Nephron (organoid): Measurements from ENCODE around the gene KCNQ1.

Experiments used
- H3K27ac Mint-ChIP-seq, 3 experiments: 2 replicates each; pipeline ENCODE4 v1.8.0; 2020; ENCODE audit warnings: mixed read lengths in 3 of 3, mild to moderate bottlenecking in 2 of 3, moderate library complexity in 1 of 3
- H3K27me3 Mint-ChIP-seq: 2 replicates; pipeline ENCODE4 v1.8.0; 2021; ENCODE audit warnings: low read depth, mild to moderate bottlenecking, moderate library complexity, mixed read lengths
- H3K36me3 Mint-ChIP-seq: 2 replicates; pipeline ENCODE4 v1.8.0; 2020; ENCODE audit warnings: low read depth, mixed read lengths
- H3K4me1 Mint-ChIP-seq: 2 replicates; pipeline ENCODE4 v1.8.0; 2020; ENCODE audit warnings: mixed read lengths
- H3K4me3 Mint-ChIP-seq, 3 experiments: 2 replicates each; pipeline ENCODE4 v1.8.0; 2020; ENCODE audit warnings: mild to moderate bottlenecking in 3 of 3, mixed read lengths in 3 of 3, moderate library complexity in 2 of 3
- H3K9me3 Mint-ChIP-seq: 2 replicates; pipeline ENCODE4 v1.8.0; 2020; ENCODE audit warnings: mixed read lengths
- CTCF ChIP-seq, 3 experiments: fragments of 200-600 bp; sonication (generic); IDR thresholded peaks; one replicate each; pipeline ENCODE4 v1.5.0; 2021; ENCODE audit warnings: antibody characterized with exemption in 3 of 3; ENCODE audit not compliant: unreplicated experiment in 3 of 3

The KCNQ1 gene

DNA sequence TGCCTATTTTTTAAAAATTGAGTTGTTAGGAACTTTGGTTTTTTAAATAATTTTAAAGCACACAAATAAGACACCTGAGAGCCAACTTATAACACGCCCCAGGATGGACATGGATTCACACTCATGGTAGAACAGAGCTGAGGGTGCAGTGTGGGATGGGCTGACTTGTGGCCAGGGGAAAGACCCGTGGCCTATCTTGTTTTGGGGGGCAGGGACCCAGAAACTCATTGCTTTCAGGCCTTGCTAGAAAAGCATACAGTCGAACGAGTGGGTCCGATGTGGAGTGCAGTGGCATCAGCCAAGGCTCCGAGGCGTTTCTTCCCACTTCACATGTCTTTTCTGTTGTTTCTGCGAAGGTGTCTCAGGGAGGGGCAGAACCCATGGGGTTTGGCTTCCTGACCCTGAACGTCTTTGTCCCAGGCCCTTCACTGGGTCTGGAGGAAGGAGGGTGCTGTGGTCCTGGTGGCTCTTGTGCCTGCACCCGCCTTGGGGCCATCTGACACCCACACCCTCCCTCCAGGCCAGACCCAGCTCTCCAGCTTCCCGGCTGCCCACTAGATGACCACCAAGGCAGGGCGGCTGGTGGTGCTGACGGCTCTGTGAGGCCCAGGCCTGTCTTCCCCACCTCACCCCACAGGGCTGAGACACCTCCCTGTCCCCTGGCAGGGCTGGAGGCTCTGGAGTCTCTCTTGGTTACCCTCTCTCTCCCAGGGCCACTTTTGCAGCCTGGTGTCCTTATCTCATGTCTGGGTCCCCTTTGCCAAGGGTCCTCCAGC lies 120.8 kb downstream of the KCNQ1 start:
- no peak overlapping the region for H3K4me3 Mint-ChIP-seq
- no peaks in the 10 kb centered on the region for H3K9me3 Mint-ChIP-seq
- H3K27me3 Mint-ChIP-seq, result no peaks in the 10 kb centered on the region
- TF ChIP-seq CTCF (IDR thresholded peaks at IDR 0.05; ENCODE audit: unreplicated experiment in 3 of 3), result no peak
- peaks cover 19% of the 10 kb centered on the region for H3K4me1 Mint-ChIP-seq
- no peaks in the 10 kb centered on the region for H3K36me3 Mint-ChIP-seq
- no peak overlapping the region for H3K27ac Mint-ChIP-seq

- Mint-ChIP-seq H3K4me1 (peaks cover 19% of the 10 kb centered on the region), H3K27ac (peak overlapping the region in 1 of 3 experiments; percentile 70), H3K27me3 (no peaks in the 10 kb centered on the region), H3K36me3 (no peaks in the 10 kb centered on the region), H3K4me3 (no peak overlapping the region), H3K9me3 (no peaks in the 10 kb centered on the region)
- TF ChIP-seq CTCF (IDR thresholded peaks at IDR 0.05; ENCODE audit: unreplicated experiment in 3 of 3), result no peak
Observed at GRCh38 chr11:2566223-2567025, 121.6 kb downstream of the KCNQ1 start.

GRCh38 chr11:2567026-2567671 lies 122.3 kb downstream of the KCNQ1 start:
- Mint-ChIP-seq H3K9me3 (no peaks in the 10 kb centered on the region), H3K4me3 (no peak overlapping the region), H3K27ac (no peak overlapping the region), H3K4me1 (peaks cover 19% of the 10 kb centered on the region), H3K27me3 (no peaks in the 10 kb centered on the region), H3K36me3 (no peaks in the 10 kb centered on the region)
- no peak for TF ChIP-seq CTCF (IDR thresholded peaks at IDR 0.05; ENCODE audit: unreplicated experiment in 3 of 3)

DNA sequence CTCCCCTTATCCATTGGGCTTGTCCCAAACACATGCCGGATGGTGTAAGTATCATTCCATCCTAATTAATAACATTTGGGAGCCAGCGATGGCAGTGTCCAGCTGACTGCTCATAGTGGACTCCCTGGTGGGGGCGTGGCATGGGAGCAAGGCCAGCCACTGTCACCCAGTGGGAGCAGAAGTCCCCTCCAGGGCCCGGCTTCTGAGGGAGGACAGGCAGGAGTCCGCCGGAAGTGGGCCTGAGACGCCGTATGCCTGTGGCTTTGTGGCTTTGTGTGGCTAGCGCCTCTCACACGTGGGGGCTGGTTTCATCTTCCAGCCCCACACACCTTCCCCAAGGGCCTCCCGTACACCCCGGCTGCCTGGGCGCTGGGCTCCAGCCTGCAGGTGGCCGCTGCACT lies 124.5 kb downstream of the KCNQ1 start:
- Mint-ChIP-seq H3K4me3 (no peak overlapping the region), H3K36me3 (no peaks in the 10 kb centered on the region), H3K27ac (no peak overlapping the region), H3K27me3 (no peaks in the 10 kb centered on the region), H3K4me1 (peaks cover 5% of the 10 kb centered on the region), H3K9me3 (no peaks in the 10 kb centered on the region)
- no peak for TF ChIP-seq CTCF (IDR thresholded peaks at IDR 0.05; ENCODE audit: unreplicated experiment in 3 of 3)

- Mint-ChIP-seq H3K9me3 (no peaks in the 10 kb centered on the region), H3K27me3 (no peaks in the 10 kb centered on the region), H3K27ac (no peak overlapping the region), H3K36me3 (no peaks in the 10 kb centered on the region), H3K4me3 (no peak overlapping the region), H3K4me1 (peaks cover 3% of the 10 kb centered on the region)
- no peak for TF ChIP-seq CTCF (IDR thresholded peaks at IDR 0.05; ENCODE audit: unreplicated experiment in 3 of 3)
Observed at GRCh38 chr11:2569731-2570210, 125.0 kb downstream of the KCNQ1 start.
